AG10803 (cell line): ENCODE results near the gene EGFR.

Experiments used
- DNase-seq: peaks from one replicate; pipeline ENCODE4 v3.0.0; 2010; ENCODE audit warnings: low read depth
- H3K4me3 ChIP-seq: 2 replicates; pipeline ENCODE4 v1.5.1; 2011; ENCODE audit warnings: mild to moderate bottlenecking, low read length, control low read depth
- TF ChIP-seq, protein P1 (sequence below): conservative IDR thresholded peaks from 2 replicates; pipeline ENCODE4 v1.5.1; 2011; ENCODE audit warnings: mild to moderate bottlenecking, low read length, control low read depth, inconsistent platforms

The EGFR gene

GRCh38 chr7:55120074-55120473, 101.3 kb downstream of the EGFR start:
- TF ChIP-seq, protein P1, sequence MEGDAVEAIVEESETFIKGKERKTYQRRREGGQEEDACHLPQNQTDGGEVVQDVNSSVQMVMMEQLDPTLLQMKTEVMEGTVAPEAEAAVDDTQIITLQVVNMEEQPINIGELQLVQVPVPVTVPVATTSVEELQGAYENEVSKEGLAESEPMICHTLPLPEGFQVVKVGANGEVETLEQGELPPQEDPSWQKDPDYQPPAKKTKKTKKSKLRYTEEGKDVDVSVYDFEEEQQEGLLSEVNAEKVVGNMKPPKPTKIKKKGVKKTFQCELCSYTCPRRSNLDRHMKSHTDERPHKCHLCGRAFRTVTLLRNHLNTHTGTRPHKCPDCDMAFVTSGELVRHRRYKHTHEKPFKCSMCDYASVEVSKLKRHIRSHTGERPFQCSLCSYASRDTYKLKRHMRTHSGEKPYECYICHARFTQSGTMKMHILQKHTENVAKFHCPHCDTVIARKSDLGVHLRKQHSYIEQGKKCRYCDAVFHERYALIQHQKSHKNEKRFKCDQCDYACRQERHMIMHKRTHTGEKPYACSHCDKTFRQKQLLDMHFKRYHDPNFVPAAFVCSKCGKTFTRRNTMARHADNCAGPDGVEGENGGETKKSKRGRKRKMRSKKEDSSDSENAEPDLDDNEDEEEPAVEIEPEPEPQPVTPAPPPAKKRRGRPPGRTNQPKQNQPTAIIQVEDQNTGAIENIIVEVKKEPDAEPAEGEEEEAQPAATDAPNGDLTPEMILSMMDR: no peak
- no peak overlapping the region for H3K4me3 ChIP-seq
- DNase-seq: no peak

DNA sequence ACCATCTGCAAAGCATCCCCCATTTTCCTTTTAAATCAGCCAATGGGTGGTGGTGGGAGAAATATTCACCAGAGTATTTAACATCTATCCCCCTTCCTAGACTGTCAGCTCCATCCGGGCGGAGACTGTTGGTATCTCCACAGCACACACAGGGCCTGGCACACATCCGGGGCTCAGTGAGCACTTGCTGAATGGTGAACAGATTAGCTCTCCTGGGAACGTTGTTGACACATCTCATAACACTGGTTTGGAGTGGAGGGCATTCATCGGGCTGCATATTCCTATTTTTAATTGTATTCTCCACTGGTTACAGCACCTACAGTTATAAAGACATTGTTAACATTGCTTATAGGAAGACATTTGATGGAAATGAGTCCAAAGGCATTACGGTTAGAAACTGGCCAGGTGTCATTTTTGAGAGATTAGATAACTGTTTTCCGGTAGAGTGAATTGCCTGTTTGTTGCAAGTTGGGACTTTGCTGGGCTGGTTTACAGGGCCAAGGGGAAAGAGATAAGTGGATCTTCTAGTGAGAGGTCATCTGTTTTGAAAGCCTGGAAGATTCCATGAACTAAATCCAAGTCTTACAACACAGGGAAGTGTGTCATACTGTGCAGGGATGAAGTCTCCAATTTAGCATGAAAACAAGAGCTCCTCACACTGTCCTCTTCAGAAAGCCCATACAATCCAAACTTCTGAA, 101.8 kb downstream of the EGFR start:
- TF ChIP-seq, protein P1: no peak
- peak; percentile 81 for DNase-seq
- H3K4me3 ChIP-seq: no peak overlapping the region

DNA sequence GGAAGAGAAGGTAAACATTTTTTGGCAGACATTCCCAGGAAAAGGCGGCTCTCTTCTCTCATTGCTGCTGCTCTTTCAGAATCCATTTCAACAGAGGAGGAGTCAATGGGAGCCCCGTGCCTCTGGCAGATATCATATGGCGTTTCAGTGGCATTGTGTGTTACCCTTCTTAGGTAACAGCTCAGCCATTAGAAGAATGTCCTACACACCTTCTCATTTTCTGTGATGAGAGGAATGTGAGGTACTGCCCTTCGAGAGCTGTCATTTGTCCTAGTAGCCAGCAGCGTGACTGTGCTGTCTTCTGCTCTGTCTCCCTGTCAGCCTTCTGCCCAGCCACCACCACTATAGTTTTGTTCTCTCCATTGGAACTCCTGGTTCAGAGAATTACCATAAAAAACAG, 102.4 kb downstream of the EGFR start:
- H3K4me3 ChIP-seq: no peak overlapping the region
- TF ChIP-seq, protein P1: no peak
- no peak for DNase-seq

- H3K4me3 ChIP-seq: no peak overlapping the region
- DNase-seq: no peak
- TF ChIP-seq, protein P1: no peak
Measured at GRCh38 chr7:55122263-55122662, 103.4 kb downstream of the EGFR start.

DNA sequence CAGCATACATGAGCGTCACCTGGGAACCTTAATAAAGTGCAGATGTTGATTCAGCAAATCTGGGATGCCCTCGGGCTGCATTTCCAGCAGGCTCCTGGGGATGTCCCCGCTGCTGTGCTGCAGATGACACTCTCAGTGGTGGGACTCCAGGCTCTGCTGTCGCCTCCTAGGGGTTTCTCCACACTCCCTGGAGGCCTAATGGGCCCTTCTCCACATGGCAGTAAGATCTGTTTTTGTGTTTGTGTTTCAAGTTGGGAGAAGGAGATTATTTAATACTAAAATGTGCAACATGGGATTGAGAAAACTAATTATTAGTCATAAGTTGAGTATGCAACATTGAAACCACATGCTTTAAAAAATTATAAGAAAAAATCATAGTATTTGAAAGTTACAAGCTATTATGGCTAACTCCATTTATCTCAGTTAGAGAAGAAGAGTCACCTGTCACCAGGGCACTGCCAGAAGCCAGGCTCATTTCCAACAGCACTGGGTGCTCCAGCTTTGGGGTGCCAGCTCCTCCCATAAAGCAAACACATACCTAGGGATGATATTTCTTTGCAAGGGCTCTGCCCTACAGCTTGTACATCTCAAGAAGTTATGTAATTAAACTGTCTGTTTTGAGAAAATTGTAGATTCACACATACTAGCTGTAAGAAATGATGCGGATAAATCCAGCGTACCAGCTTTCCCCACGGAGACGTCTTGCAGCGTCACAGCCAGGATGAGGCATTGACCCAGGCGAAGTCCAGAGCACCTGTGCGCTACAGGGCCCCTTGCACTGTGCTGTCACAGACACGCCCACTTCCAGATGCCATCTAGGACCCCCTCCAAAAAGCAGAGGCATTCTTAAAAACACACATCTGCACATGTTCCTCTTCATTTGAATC, 106.4 kb downstream of the EGFR start:
- H3K4me3 ChIP-seq: no peak overlapping the region
- TF ChIP-seq, protein P1: 0 out of 2 replicates have a peak, but pooled peaks have one; percentile 3
- DNase-seq: peak; percentile 51

GRCh38 chr7:55127135-55127551, 108.3 kb downstream of the EGFR start:
- DNase-seq: peak; percentile 73
- TF ChIP-seq, protein P1: no peak
- no peak overlapping the region for H3K4me3 ChIP-seq
